ENCODE results near the gene RSBN1.

- TF ChIP-seq REST (IDR thresholded peaks at IDR 0.05; ENCODE audit: insufficient read depth in 1 of 2, low read depth in 2 of 2, low read length in 2 of 2) (no peak), POLR2AphosphoS5 (IDR thresholded peaks at IDR 0.05; ENCODE audit: low read depth, low read length) (no peak)
These were observed 43.5 kb upstream of the RSBN1 start for GRCh38 chr1:113855630-113856400.
